Amniotic stem cell (primary cell): ENCODE results near the gene OR6K2.

Source experiments
- DNase-seq: peaks from one replicate; lab custom pipeline; 2025; lab: John Stamatoyannopoulos, UW

OR6K2 gene

DNA sequence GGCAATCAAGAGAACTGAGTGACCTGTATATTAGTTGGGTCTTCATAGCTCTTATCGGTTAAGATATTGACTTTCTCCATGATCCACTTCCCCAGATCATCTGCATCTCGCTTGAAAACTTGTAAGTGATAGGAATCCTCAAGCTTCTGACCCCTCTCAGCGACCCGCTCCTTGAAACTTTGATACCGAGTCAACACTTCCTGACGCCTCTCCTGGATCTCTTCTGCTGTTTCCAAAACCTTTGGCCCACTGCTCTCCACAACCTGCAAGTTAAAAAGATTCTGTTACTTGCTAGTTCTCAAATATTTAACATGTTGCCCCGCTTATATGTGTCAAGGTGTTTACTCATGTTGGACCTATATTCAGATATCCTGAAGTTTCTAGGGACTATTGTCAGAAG is 15.4 kb downstream of the OR6K2 start:
- DNase-seq: no peak

GRCh38 chr1:158681606-158682005 is 18.8 kb downstream of the OR6K2 start:
- DNase-seq: no peak

DNA sequence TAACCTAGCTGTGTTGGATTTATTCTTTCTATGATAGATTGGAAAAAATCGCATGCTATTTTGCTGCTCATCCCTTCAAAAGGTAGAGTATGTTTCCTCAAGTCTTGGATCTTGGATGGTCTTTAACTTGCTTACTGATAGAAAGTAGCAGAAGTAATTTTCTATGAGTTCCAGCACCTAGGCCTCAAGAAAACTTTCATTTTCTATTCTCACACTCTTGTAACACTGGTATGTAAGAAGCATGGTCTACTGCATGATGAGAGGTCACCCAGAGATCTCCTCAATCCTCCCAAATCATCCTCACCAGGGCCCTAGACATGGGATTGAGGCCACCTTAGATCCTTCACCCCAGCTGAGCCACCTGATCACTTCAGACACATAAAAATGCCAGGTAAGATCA is 21.2 kb downstream of the OR6K2 start:
- DNase-seq: no peak

- no peak for DNase-seq
Observed at GRCh38 chr1:158675563-158676323, 24.7 kb downstream of the OR6K2 start.

- DNase-seq: no peak
Observed at GRCh38 chr1:158674302-158674701, 26.1 kb downstream of the OR6K2 start.

DNA sequence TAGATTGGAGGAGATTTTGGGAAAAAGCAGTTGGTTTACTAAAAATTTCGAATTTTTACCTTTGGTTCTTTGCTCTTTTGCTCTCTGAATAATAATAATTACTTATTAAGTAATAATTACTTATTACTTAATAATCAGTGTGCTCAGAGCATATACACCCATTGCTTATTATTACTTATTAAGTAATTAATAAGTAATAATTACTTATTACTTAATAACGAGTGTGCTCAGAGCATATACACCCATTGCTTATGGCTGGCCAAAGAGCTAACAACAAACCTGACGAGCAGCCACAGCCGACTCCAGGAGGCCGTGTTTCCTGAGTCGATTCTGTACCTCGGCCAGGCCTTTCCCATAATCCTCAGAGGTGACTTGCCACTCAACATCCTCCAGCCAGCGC is 34.4 kb downstream of the OR6K2 start:
- no peak for DNase-seq

GRCh38 chr1:158654571-158654970 is 45.9 kb downstream of the OR6K2 start:
- no peak for DNase-seq

GRCh38 chr1:158654086-158654485 is 46.4 kb downstream of the OR6K2 start:
- no peak for DNase-seq

GRCh38 chr1:158652721-158653334 is 47.6 kb downstream of the OR6K2 start:
- no peak for DNase-seq
